Right lobe of liver (tissue), 4 donors: ENCODE measurements around the gene SOD1.

Source experiments
- POLR2A ChIP-seq: fragments of 450-650 bp; IDR thresholded peaks from one replicate; pipeline ENCODE4 v1.6.1; 2017; ENCODE audit warnings: antibody characterized with exemption, mild to moderate bottlenecking
- TF ChIP-seq, protein P1 (sequence below), 4 donors: fragments of 200-600 bp in 3 of 4; fragments of 450-650 bp in 1 of 4; IDR thresholded peaks; one replicate each; pipeline versions ENCODE4 v1.5.1 to v1.8.0; 2016 to 2022; ENCODE audit warnings: antibody characterized with exemption in 4 of 4, mild to moderate bottlenecking in 2 of 4
- donor health status: DM: no; HTN: no; CAD: no.
- donor health status: DM: no; HTN: no; CAD: no.
- donor health status: DM: no; HTN: yes; CAD: no.

GRCh38 chr21:31670070-31670469 is 10.6 kb downstream of the SOD1 start:
- TF ChIP-seq POLR2A = no peak
- TF ChIP-seq, protein P1, sequence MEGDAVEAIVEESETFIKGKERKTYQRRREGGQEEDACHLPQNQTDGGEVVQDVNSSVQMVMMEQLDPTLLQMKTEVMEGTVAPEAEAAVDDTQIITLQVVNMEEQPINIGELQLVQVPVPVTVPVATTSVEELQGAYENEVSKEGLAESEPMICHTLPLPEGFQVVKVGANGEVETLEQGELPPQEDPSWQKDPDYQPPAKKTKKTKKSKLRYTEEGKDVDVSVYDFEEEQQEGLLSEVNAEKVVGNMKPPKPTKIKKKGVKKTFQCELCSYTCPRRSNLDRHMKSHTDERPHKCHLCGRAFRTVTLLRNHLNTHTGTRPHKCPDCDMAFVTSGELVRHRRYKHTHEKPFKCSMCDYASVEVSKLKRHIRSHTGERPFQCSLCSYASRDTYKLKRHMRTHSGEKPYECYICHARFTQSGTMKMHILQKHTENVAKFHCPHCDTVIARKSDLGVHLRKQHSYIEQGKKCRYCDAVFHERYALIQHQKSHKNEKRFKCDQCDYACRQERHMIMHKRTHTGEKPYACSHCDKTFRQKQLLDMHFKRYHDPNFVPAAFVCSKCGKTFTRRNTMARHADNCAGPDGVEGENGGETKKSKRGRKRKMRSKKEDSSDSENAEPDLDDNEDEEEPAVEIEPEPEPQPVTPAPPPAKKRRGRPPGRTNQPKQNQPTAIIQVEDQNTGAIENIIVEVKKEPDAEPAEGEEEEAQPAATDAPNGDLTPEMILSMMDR (IDR thresholded peaks at IDR 0.05) = no peak
